Heart left ventricle (tissue), 16 donors: ENCODE results near the gene COX10. TPM values are rescaled to one million over a fixed set of nuclear protein-coding genes. Genes with fewer than 3 reads are reported as not detected.

Experiments used
- ATAC-seq, 4 donors: fragments of 200-7000 bp; cut with Tn5 transposase; one replicate each; pipeline ENCODE4 v1.9.1; 2020 to 2022; ENCODE audit warnings: moderate library complexity in 4 of 4, mild to moderate bottlenecking in 3 of 4, moderate number of reproducible peaks in 1 of 4
- DNase-seq, 5 donors: peaks; one replicate each; pipeline ENCODE4 v3.0.0-alpha.2; 2020
- H3K27ac ChIP-seq, 12 donors: fragments of 200-600 bp; sonication (generic) in 4 of 12; one replicate each; pipeline versions ENCODE4 v1.5.0 to v1.8.0; 2016 to 2022; ENCODE audit warnings: mild to moderate bottlenecking in 2 of 12
- H3K27me3 ChIP-seq, 9 donors: fragments of 200-600 bp; sonication (generic) in 2 of 9; one replicate each; pipeline versions ENCODE4 v1.5.1 to v1.8.0; 2016 to 2022; ENCODE audit warnings: mild to moderate bottlenecking in 3 of 9
- H3K36me3 ChIP-seq, 9 donors: fragments of 200-600 bp; sonication (generic) in 2 of 9; one replicate each; pipeline versions ENCODE4 v1.5.0 to v1.8.0; 2018 to 2022; ENCODE audit warnings: mild to moderate bottlenecking in 2 of 9
- H3K4me1 ChIP-seq, 12 donors: fragments of 200-600 bp; sonication (generic) in 4 of 12; one replicate each; pipeline versions ENCODE4 v1.5.0 to v1.8.0; 2016 to 2022; ENCODE audit warnings: mild to moderate bottlenecking in 3 of 12
- H3K4me3 ChIP-seq, 12 donors: fragments of 200-600 bp; sonication (generic) in 4 of 12; one replicate each; pipeline versions ENCODE4 v1.5.0 to v1.8.0; 2017 to 2022; ENCODE audit warnings: mild to moderate bottlenecking in 9 of 12, moderate library complexity in 4 of 12
- H3K9me3 ChIP-seq, 12 donors: fragments of 200-600 bp; sonication (generic) in 4 of 12; one replicate each; pipeline versions ENCODE4 v1.5.0 to v1.8.0; 2016 to 2022; ENCODE audit warnings: mild to moderate bottlenecking in 1 of 12
- CTCF ChIP-seq, 12 donors: fragments of 200-600 bp; sonication (generic) in 4 of 12; IDR thresholded peaks; one replicate each; pipeline versions ENCODE4 v1.5.0 to v1.8.0; 2018 to 2022; ENCODE audit warnings: antibody characterized with exemption in 12 of 12, mild to moderate bottlenecking in 5 of 12
- POLR2A ChIP-seq, 2 donors: fragments of 450-650 bp; IDR thresholded peaks; one replicate each; pipeline ENCODE4 v1.6.1; 2017; ENCODE audit warnings: antibody characterized with exemption in 2 of 2, mild to moderate bottlenecking in 2 of 2, moderate library complexity in 2 of 2
- WGBS, 4 donors: extraction: QIAGEN DNeasy Blood & Tissue Kit in 2 of 4; methylation state at CpG; one replicate each; pipeline versions ENCODE4 v1.1.5 to v1.1.7; 2013 to 2018; 5-methylcytosine and 5-hydroxymethylcytosine counted together
- intact Hi-C, 10 donors: fragments of 100-400 bp; cut with DNase I; formaldehyde crosslinking; loops; one replicate each; pipeline versions ENCODE4 v1.11.1 to v1.14.2; 2022
- polyA plus RNA-seq, 2 donors: library from polyadenylated mRNA; stranded (reverse); fragments of 200-250 nt; gene quantifications; one replicate each; pipeline ENCODE4 v1.2.3, GENCODE V29; 2013
- total RNA-seq, 9 donors: library from RNA; depleted of rRNA in 2 of 9; stranded (reverse); fragments of >200 nt in 2 of 9; fragmentation: NEBNext Ultra II Directional in 3 of 9; extraction: Animal tissue kit (Norgen Biotek cat#: 25700) in 3 of 9; gene quantifications; one replicate each; pipeline versions ENCODE4 v1.1.0 to v1.2.4, GENCODE V29; 2016 to 2023
- donor health status: ischemic (EF 13 %, LVEDD 7.1; RV severe dilation, severe dysfunction).
- donor health status: healthy with polysubstance abuse.
- donor health status: DM: no; HTN: yes; CAD: no.
- donor health status: DM: no; HTN: no; CAD: no.
- donor health status: ischemic (EF 25% LVEDD 6.9; RV normal size, moderate dysfunction).
- donor health status: ischemic (EF 25% LVEDD 5.7; RV mildly dilated, moderate dysfunction).
- donor health status: healthy.
- donor health status: DM: yes; HTN: yes; CAD: no.
- donor health status: ischemic (EF 35%, LVEDD 5.7; RV mildly dilated, moderate dysfunction).
- donor health status: nonischemic (EF 11% LVEDD 7.7; RV severe dilation, severe dysfunction).
- donor health status: DM: yes; HTN: yes; CAD: no.
- donor health status: PGD.
- donor health status: ischemic (EF 29% LVEDD 5.4; RV normal size, mild dysfunction).
- donor health status: nonischemic (EF 23%, LVEDD 6.1; RV moderate dilation, normal function).

Gene COX10
- total and polyA plus RNA-seq, 11 donors = 17.8 to 96.0 (median 48.6) TPM

- intact Hi-C loops = no loop called here
- no peaks in the 10 kb centered on the region for H3K27me3 ChIP-seq
- peaks cover 0 to 13% (median 0%) of the 10 kb centered on the region in 9 donors for H3K36me3 ChIP-seq
- peak; percentile 32 to 69 (median 59) for DNase-seq
- TF ChIP-seq CTCF (IDR thresholded peaks at IDR 0.05) (no peak), POLR2A (IDR thresholded peaks at IDR 0.05) (no peak)
- no peak overlapping the region for H3K4me3 ChIP-seq
- no peaks in the 10 kb centered on the region for H3K9me3 ChIP-seq
- 29 to 50% (median 45%) methylated on average over 6 of the region's 6 CpGs for WGBS, 4 donors
- ATAC-seq = peak; percentile 72 to 88 (median 88)
- H3K27ac ChIP-seq = peak overlapping the region in 4 of 12 donors; percentile 17 to 77 (median 48)
- H3K4me1 ChIP-seq = peaks cover 0 to 83% (median 20%) of the 10 kb centered on the region in 12 donors
These were observed 128.7 kb downstream of the COX10 start for GRCh38 chr17:14198013-14198412.

- H3K4me3 ChIP-seq = no peak overlapping the region
- H3K4me1 ChIP-seq = peaks cover 0 to 85% (median 20%) of the 10 kb centered on the region in 12 donors
- DNase-seq = no peak
- no peak for ATAC-seq
- peak overlapping the region in 3 of 12 donors; percentile 17 to 77 (median 46) for H3K27ac ChIP-seq
- 95 to 99% (median 97%) methylated on average over 4 of the region's 4 CpGs for WGBS, 4 donors
- intact Hi-C loops = no loop called here
- H3K9me3 ChIP-seq = no peaks in the 10 kb centered on the region
- no peaks in the 10 kb centered on the region for H3K27me3 ChIP-seq
- TF ChIP-seq CTCF (IDR thresholded peaks at IDR 0.05) = no peak
- no peak for TF ChIP-seq POLR2A (IDR thresholded peaks at IDR 0.05)
- H3K36me3 ChIP-seq = peaks cover 0 to 13% (median 0%) of the 10 kb centered on the region in 9 donors
These were observed 129.3 kb downstream of the COX10 start for GRCh38 chr17:14198575-14198974.

- Histone ChIP-seq H3K4me1 (peaks cover 0 to 89% (median 20%) of the 10 kb centered on the region in 12 donors), H3K4me3 (no peak overlapping the region), H3K27ac (peak overlapping the region in 1 of 12 donors; percentile 46), H3K27me3 (no peaks in the 10 kb centered on the region), H3K9me3 (no peaks in the 10 kb centered on the region), H3K36me3 (peaks cover 0 to 11% (median 0%) of the 10 kb centered on the region in 9 donors)
- no peak for TF ChIP-seq CTCF (IDR thresholded peaks at IDR 0.05)
- TF ChIP-seq POLR2A (IDR thresholded peaks at IDR 0.05) = no peak
- intact Hi-C loops = no loop called here
- WGBS, 4 donors = 95 to 98% (median 96%) methylated on average over 5 of the region's 5 CpGs
- DNase-seq (no peak), ATAC-seq (no peak)
These were observed 130.3 kb downstream of the COX10 start for GRCh38 chr17:14199601-14200000.

- H3K4me3 ChIP-seq = no peak overlapping the region
- H3K36me3 ChIP-seq = peaks cover 0 to 6% (median 0%) of the 10 kb centered on the region in 9 donors
- intact Hi-C loops = loop anchor here in 5 of 10 donors (10.0 kb wide), 5 partner anchors 106 to 606 kb away; partner anchors contain the start of gene COX10 (in 1 of the 5)
- H3K4me1 ChIP-seq = peaks cover under 1 to 92% (median 20%) of the 10 kb centered on the region in 12 donors
- DNase-seq (no peak), ATAC-seq (no peak)
- H3K27me3 ChIP-seq = no peaks in the 10 kb centered on the region
- TF ChIP-seq CTCF (IDR thresholded peaks at IDR 0.05) (no peak), POLR2A (IDR thresholded peaks at IDR 0.05) (no peak)
- 92 to 95% (median 94%) methylated on average over 4 of the region's 4 CpGs for WGBS, 4 donors
- peak overlapping the region in 1 of 12 donors; percentile 78 for H3K27ac ChIP-seq
- H3K9me3 ChIP-seq = no peaks in the 10 kb centered on the region
These were observed 131.1 kb downstream of the COX10 start for GRCh38 chr17:14200354-14200753.
